NCI-H1105 (cell line): Measurements from ENCODE around the gene SERPINB10.
"Not testable (repeated sequence)": the region's sequence is repeated elsewhere in the genome, so short reads cannot be mapped to it uniquely, and the experiment has no call there.

Experiments used
- DNase-seq: peaks from one replicate; lab custom pipeline; 2025; lab: John Stamatoyannopoulos, UW

SERPINB10 gene

GRCh38 chr18:63892566-63892965 lies 15.2 kb upstream of the SERPINB10 start:
- DNase-seq = no peak

GRCh38 chr18:63894106-63894772 lies 13.5 kb upstream of the SERPINB10 start:
- DNase-seq = no peak

GRCh38 chr18:63895190-63895589 lies 12.6 kb upstream of the SERPINB10 start:
- DNase-seq = no peak

- DNase-seq = no peak
Measured at GRCh38 chr18:63897072-63897471, 10.7 kb upstream of the SERPINB10 start.

- DNase-seq = no peak
Measured at GRCh38 chr18:63899206-63899605, 8.6 kb upstream of the SERPINB10 start.

- no peak for DNase-seq
Measured at GRCh38 chr18:63903851-63904570, 3.7 kb upstream of the SERPINB10 start.

- DNase-seq = no peak
Measured at GRCh38 chr18:63904694-63905093, 3.1 kb upstream of the SERPINB10 start.

- no peak for DNase-seq
Measured at GRCh38 chr18:63905361-63905760, 2.4 kb upstream of the SERPINB10 start.

GRCh38 chr18:63906056-63906455 lies 1.7 kb upstream of the SERPINB10 start:
- no peak for DNase-seq

GRCh38 chr18:63908858-63909257 lies 1.1 kb downstream of the SERPINB10 start:
- DNase-seq = no peak

GRCh38 chr18:63909870-63910269 lies 2.1 kb downstream of the SERPINB10 start:
- no peak for DNase-seq

GRCh38 chr18:63917817-63918216 lies 10.1 kb downstream of the SERPINB10 start:
- DNase-seq = no peak

GRCh38 chr18:63922049-63922448 lies 14.3 kb downstream of the SERPINB10 start:
- DNase-seq = no peak

- no peak for DNase-seq
Measured at GRCh38 chr18:63924551-63924950, 16.8 kb downstream of the SERPINB10 start.

GRCh38 chr18:63928331-63928730 lies 20.6 kb downstream of the SERPINB10 start:
- DNase-seq = no peak

GRCh38 chr18:63929369-63929768 lies 21.6 kb downstream of the SERPINB10 start:
- not testable (repeated sequence) for DNase-seq

- no peak for DNase-seq
Measured at GRCh38 chr18:63930773-63931354, 23.1 kb downstream of the SERPINB10 start.

- DNase-seq = no peak
Measured at GRCh38 chr18:63936156-63936931, 28.6 kb downstream of the SERPINB10 start.

- DNase-seq = no peak
Measured at GRCh38 chr18:63936932-63937393, 29.2 kb downstream of the SERPINB10 start.

GRCh38 chr18:63940008-63940407 lies 32.2 kb downstream of the SERPINB10 start:
- no peak for DNase-seq

GRCh38 chr18:63940543-63941050 lies 32.8 kb downstream of the SERPINB10 start:
- not testable (repeated sequence) for DNase-seq
